GM10248 (cell line): ENCODE data around the gene SORCS3.

Experiments used
- CTCF ChIA-PET: fragments of 300-600 bp; sonication (Branson Sonifier 250); formaldehyde crosslinking; extraction: SDS; loops from one replicate; lab custom pipeline; 2021; ENCODE audit warnings: antibody characterized with exemption; lab: Yijun Ruan, JAX
- POLR2A ChIA-PET: fragments of 350-650 bp; sonication (Branson Sonifier 250); formaldehyde crosslinking; extraction: SDS; loops from one replicate; lab custom pipeline; 2020; ENCODE audit warnings: antibody characterized with exemption; lab: Yijun Ruan, JAX
- DNase-seq: peaks from one replicate; pipeline ENCODE4 v3.0.0; 2012; ENCODE audit errors: extremely low spot score
- TF ChIP-seq, protein P1 (sequence below): IDR thresholded peaks from 2 replicates; pipeline ENCODE4 v1.5.1; 2012; ENCODE audit warnings: mild to moderate bottlenecking, low read depth; ENCODE audit errors: extremely low read depth, missing control alignments, control extremely low read depth

Gene SORCS3

GRCh38 chr10:104935656-104936055, 294.6 kb downstream of the SORCS3 start:
- CTCF ChIA-PET: interaction anchor here (1.0 kb wide), 1 partner anchor 11 kb away, joined by 5 read pairs; no protein-coding TSS in a partner anchor
- POLR2A ChIA-PET: no interaction called here
- no peak for DNase-seq
- TF ChIP-seq, protein P1, sequence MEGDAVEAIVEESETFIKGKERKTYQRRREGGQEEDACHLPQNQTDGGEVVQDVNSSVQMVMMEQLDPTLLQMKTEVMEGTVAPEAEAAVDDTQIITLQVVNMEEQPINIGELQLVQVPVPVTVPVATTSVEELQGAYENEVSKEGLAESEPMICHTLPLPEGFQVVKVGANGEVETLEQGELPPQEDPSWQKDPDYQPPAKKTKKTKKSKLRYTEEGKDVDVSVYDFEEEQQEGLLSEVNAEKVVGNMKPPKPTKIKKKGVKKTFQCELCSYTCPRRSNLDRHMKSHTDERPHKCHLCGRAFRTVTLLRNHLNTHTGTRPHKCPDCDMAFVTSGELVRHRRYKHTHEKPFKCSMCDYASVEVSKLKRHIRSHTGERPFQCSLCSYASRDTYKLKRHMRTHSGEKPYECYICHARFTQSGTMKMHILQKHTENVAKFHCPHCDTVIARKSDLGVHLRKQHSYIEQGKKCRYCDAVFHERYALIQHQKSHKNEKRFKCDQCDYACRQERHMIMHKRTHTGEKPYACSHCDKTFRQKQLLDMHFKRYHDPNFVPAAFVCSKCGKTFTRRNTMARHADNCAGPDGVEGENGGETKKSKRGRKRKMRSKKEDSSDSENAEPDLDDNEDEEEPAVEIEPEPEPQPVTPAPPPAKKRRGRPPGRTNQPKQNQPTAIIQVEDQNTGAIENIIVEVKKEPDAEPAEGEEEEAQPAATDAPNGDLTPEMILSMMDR: no peak

- CTCF ChIA-PET: interaction anchor here (1.5 kb wide), 1 partner anchor 12 kb away, joined by 3 read pairs; no protein-coding TSS in a partner anchor
Measured at GRCh38 chr10:104937567-104937966, 296.5 kb downstream of the SORCS3 start.

DNA sequence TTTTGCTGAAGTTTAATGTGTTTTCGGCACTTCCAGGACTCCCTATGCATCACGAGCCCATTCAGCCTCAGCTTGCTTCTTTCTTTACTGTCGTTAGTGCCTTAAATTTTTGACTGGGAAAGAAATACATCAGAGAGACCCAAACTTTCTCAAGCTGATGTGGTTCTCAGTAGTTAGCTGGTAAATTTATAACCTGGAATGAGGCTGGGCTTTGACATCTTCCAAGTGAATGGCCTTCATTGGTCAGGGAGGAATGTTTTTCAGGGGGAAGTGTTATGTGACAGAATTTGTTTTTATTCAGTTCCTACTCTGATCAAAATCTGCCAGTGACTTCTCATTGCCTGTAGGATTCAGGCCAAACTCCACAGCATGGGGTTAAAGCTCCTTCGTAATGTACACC, 296.9 kb downstream of the SORCS3 start:
- CTCF ChIA-PET: no interaction called here
- POLR2A ChIA-PET: no interaction called here
- no peak for DNase-seq
- TF ChIP-seq, protein P1: no peak

More at GRCh38 chr10:104937567-104937966, 296.5 kb downstream of the SORCS3 start:
- POLR2A ChIA-PET: no interaction called here
- no peak for DNase-seq
- TF ChIP-seq, protein P1: no peak

GRCh38 chr10:104941662-104942061, 300.6 kb downstream of the SORCS3 start:
- no peak for DNase-seq
- ChIA-PET CTCF (no interaction called here), POLR2A (no interaction called here)
- TF ChIP-seq, protein P1: no peak

DNA sequence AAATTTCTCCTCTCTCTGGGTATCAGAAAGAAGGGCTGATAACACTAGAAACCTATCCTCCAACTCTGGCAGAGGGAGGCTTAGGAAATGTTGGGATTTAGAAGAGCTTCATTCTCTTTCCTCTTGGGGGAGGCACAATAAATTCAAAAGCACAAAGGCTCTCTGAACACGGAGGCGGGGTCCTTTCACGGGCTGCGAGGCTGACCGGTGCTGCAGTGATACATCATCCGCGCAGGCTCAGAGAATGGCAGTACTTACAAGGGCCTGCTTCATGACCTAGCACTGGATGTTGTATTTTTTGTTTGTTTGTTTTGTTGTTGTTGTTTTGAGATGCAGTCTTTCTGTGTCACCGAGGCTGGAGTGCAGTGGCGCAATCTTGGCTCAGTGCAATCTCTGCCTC, 306.2 kb downstream of the SORCS3 start:
- ChIA-PET CTCF (no interaction called here), POLR2A (no interaction called here)
- TF ChIP-seq, protein P1: no peak
- DNase-seq: no peak

GRCh38 chr10:104957178-104957841, 316.2 kb downstream of the SORCS3 start:
- DNase-seq: no peak
- CTCF ChIA-PET: interaction anchor here (1.1 to 1.2 kb wide), 2 partner anchors 13 to 41 kb away, joined by 3 read pairs; no protein-coding TSS in a partner anchor
- TF ChIP-seq, protein P1: no peak
- POLR2A ChIA-PET: no interaction called here
